HFFc6 (cell line): ENCODE results near the gene EFNA1. TPM values are rescaled to one million over a fixed set of nuclear protein-coding genes. Genes with fewer than 3 reads are reported as not detected.
"Not testable (repeated sequence)": the region's sequence is repeated elsewhere in the genome, so short reads cannot be mapped to it uniquely, and the experiment has no call there.

Experiments
- DNase-seq: peaks from one replicate; pipeline ENCODE4 v3.0.0-alpha.2; 2018
- H3K27ac Mint-ChIP-seq: 2 replicates; pipeline ENCODE4 v1.8.0; 2020; ENCODE audit warnings: mild to moderate bottlenecking, mixed read lengths
- H3K27me3 Mint-ChIP-seq: 2 replicates; pipeline ENCODE4 v1.8.0; 2021; ENCODE audit warnings: mild to moderate bottlenecking, moderate library complexity, mixed read lengths; ENCODE audit not compliant: insufficient read depth
- H3K36me3 Mint-ChIP-seq: 2 replicates; pipeline ENCODE4 v1.8.0; 2021; ENCODE audit warnings: low read depth, mixed read lengths
- H3K4me1 Mint-ChIP-seq: 2 replicates; pipeline ENCODE4 v1.8.0; 2020; ENCODE audit warnings: low read depth, mixed read lengths
- H3K4me3 Mint-ChIP-seq: 2 replicates; pipeline ENCODE4 v1.8.0; 2020; ENCODE audit warnings: mild to moderate bottlenecking, moderate library complexity, mixed read lengths
- H3K9me3 Mint-ChIP-seq: 2 replicates; pipeline ENCODE4 v1.8.0; 2020; ENCODE audit warnings: mild to moderate bottlenecking, mixed read lengths
- CTCF ChIP-seq: fragments of 200-600 bp; sonication (generic); IDR thresholded peaks from 2 replicates; pipeline ENCODE4 v1.5.0; 2021; ENCODE audit warnings: antibody characterized with exemption, mild to moderate bottlenecking
- total RNA-seq, 6 experiments: library from RNA; stranded (reverse); fragmentation: NEBNext Ultra II Directional; extraction: Animal tissue kit (Norgen Biotek cat#: 25700); gene quantifications; 2 replicates in 1 of 6; 3 replicates in 5 of 6; pipeline ENCODE4 v1.2.3, GENCODE V29; 2021

The EFNA1 gene
- total RNA-seq, 6 experiments from 2014 or later, result 0.19 TPM; not detected in 5

DNA sequence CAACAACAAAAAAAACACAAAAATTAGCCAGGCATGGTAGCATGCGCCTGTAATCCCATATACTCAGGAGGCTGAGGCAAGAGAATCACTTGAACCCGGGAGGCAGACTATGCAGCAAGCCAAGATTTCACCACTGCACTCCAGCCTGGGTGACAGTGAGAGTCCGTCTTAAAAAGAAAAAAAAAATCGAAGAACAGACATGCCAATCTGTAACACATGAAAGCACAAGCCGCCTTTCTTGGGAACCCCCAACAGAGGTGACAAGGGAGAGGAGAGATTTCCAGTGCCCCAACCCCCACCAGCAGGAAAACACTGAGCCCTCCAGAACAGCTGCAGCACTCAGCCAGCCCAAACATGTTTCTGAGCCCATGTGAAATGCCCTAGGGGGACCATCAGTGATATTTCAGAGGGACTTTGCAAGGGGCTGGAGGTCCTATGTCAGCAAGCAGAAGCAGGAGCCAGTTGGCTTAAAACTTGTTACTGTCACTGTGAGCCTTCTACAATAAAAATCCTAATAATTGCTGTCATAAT is 14.2 kb upstream of the EFNA1 start:
- no peak for DNase-seq
- Mint-ChIP-seq H3K9me3 (no peaks in the 10 kb centered on the region), H3K4me3 (no peak overlapping the region), H3K27me3 (peaks cover 38% of the 10 kb centered on the region), H3K36me3 (no peaks in the 10 kb centered on the region), H3K4me1 (no peaks in the 10 kb centered on the region), H3K27ac (no peak overlapping the region)
- TF ChIP-seq CTCF, result no peak

DNA sequence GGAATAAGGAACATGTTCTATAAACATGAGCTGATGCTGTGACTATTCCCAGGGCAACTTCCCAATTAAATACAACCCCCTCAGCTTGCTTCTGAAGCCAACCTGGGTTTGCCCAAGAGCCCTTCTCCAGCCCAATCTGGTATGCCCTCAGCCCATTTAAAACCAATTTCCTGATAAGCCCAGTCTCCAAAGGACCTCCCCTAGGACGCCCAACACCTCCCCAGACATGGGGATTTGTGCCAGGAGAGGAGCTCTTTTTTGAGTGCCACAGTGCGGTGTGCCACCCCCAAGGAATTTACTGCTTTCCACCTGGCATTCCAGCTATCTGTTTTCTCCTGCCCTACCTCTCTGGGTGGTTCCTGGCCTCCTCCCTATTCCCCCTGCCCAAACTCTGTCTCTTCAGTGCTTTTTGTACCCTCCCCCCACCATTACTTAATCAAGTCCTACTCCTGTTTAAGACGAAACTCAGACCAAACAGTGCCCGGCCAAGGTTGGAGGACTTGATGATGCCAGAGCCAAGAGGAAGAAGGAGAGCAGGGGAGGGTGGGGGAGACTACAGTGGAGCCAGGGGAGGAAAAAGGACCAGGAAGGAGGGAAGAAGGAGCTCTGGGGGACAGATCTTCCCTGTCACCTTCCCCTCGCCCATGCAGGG is 11.4 kb upstream of the EFNA1 start:
- no peak for TF ChIP-seq CTCF
- DNase-seq, result no peak
- no peaks in the 10 kb centered on the region for H3K9me3 Mint-ChIP-seq
- H3K27ac Mint-ChIP-seq, result no peak overlapping the region
- no peaks in the 10 kb centered on the region for H3K4me1 Mint-ChIP-seq
- H3K4me3 Mint-ChIP-seq, result no peak overlapping the region
- no peaks in the 10 kb centered on the region for H3K36me3 Mint-ChIP-seq
- H3K27me3 Mint-ChIP-seq, result peaks cover 46% of the 10 kb centered on the region

- no peaks in the 10 kb centered on the region for H3K9me3 Mint-ChIP-seq
- TF ChIP-seq CTCF, result no peak
- no peak overlapping the region for H3K4me3 Mint-ChIP-seq
- no peaks in the 10 kb centered on the region for H3K36me3 Mint-ChIP-seq
- H3K27me3 Mint-ChIP-seq, result peaks cover 52% of the 10 kb centered on the region
- H3K4me1 Mint-ChIP-seq, result no peaks in the 10 kb centered on the region
- DNase-seq, result no peak
- no peak overlapping the region for H3K27ac Mint-ChIP-seq
These were observed 10.1 kb upstream of the EFNA1 start for GRCh38 chr1:155117610-155118009.

DNA sequence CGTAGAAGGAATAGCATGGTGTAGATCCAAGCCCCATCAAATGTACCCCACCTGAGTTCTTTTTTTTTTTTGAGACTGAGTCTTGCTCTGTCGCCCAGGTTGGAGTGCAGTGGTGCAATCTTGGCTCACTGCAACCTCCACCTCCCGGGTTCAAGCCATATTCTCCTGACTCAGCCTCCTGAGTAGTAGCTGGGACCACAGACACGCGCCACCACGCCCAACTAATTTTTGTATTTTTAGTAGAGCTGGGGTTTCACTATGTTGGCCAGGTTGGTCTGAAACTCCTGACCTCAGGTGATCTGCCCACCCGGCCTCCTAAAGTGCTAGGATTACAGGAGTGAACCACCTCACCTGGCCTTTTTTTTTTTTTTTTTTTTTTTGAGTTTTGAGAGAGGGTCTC is 9.6 kb upstream of the EFNA1 start:
- H3K4me1 Mint-ChIP-seq, H3K27ac Mint-ChIP-seq, DNase-seq, H3K36me3 Mint-ChIP-seq, H3K9me3 Mint-ChIP-seq, H3K4me3 Mint-ChIP-seq: not testable (repeated sequence)
- H3K27me3 Mint-ChIP-seq, result peaks cover 53% of the 10 kb centered on the region

GRCh38 chr1:155120253-155120652 is 7.4 kb upstream of the EFNA1 start:
- Mint-ChIP-seq H3K27me3 (peaks cover 58% of the 10 kb centered on the region), H3K27ac (no peak overlapping the region), H3K4me3 (no peak overlapping the region), H3K36me3 (no peaks in the 10 kb centered on the region), H3K9me3 (no peaks in the 10 kb centered on the region), H3K4me1 (peaks cover 6% of the 10 kb centered on the region)
- no peak for TF ChIP-seq CTCF
- DNase-seq, result no peak

GRCh38 chr1:155121249-155121648 is 6.4 kb upstream of the EFNA1 start:
- DNase-seq, result no peak
- Mint-ChIP-seq H3K27me3 (peaks cover 58% of the 10 kb centered on the region), H3K9me3 (no peaks in the 10 kb centered on the region), H3K4me1 (peaks cover 6% of the 10 kb centered on the region), H3K4me3 (no peak overlapping the region), H3K27ac (no peak overlapping the region), H3K36me3 (no peaks in the 10 kb centered on the region)
- TF ChIP-seq CTCF, result no peak
